NT2/D1 (cell line): Measurements from ENCODE around the gene SDK1.

Experiments used
- SUZ12 ChIP-seq: IDR thresholded peaks from 2 replicates; pipeline ENCODE4 v1.6.1; 2011; ENCODE audit not compliant: insufficient read length, insufficient read depth; ENCODE audit errors: extremely low read depth
- YY1 ChIP-seq: IDR thresholded peaks from 2 replicates; pipeline ENCODE4 v1.6.1; 2011; ENCODE audit not compliant: insufficient read length, insufficient read depth
- ZNF274 ChIP-seq: IDR thresholded peaks from 2 replicates; pipeline ENCODE4 v1.6.1; 2011; ENCODE audit warnings: mild to moderate bottlenecking, low read depth, low read length

GRCh38 chr7:4077980-4078379 lies 776.9 kb downstream of the SDK1 start:
- TF ChIP-seq SUZ12, result no peak
- no peak for TF ChIP-seq YY1
- no peak for TF ChIP-seq ZNF274
